ENCODE data around the gene MAP2K5. TPM values are rescaled to one million over a fixed set of nuclear protein-coding genes. Genes with fewer than 3 reads are reported as not detected.

MAP2K5 gene
- total and polyA plus RNA-seq, 9 of the 15 experiments (the other 6 are each of a cell fraction or from before 2014, with no cell fraction given), result 0.41 to 16.5 (median 7.5) TPM

DNA sequence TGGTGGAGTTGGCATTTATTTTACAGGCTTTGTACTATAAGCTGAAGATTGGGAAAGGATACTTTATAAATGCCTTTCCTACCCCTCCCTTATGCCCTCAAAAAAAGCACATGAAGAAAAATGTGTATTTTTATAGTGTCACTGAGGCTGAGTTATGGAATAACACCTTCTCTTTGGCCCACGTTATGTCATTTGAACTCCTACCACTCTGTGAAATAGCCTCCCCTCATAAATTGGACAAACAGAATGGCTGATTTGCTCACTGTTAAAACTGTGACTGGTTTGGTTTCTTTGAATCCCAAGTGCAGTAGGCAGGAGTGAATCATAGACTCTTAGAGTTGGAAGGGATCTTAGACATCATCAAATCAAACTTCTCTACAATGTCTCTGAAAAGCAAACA, 187.6 kb downstream of the MAP2K5 start (continued):
- TF ChIP-seq ZNF644 (tag; IDR thresholded peaks at IDR 0.05; ENCODE audit: low read depth) (no peak), HMGN3 (IDR thresholded peaks at IDR 0.05; ENCODE audit: borderline replicate concordance, extremely low read depth, insufficient read length, low read depth, low read length) (no peak), LARP7 (IDR thresholded peaks at IDR 0.05) (no peak)

GRCh38 chr15:67731112-67731721, 188.7 kb downstream of the MAP2K5 start:
- FAIRE-seq (no peak), ATAC-seq (no peak), DNase-seq (ENCODE audit: extremely low read depth in 1 of 4, low spot score in 3 of 4) (no peak)
- H4K20me1 ChIP-seq (replicated peaks; ENCODE audit: control insufficient read depth, insufficient read depth, low read length), result no peaks in the 10 kb centered on the region
- H3K4me3 ChIP-seq, result no peak overlapping the region
- no peaks in the 10 kb centered on the region for H3K4me1 ChIP-seq (replicated peaks in 1 of 2; ENCODE audit: control insufficient read depth in 2 of 2, insufficient read depth in 2 of 2, low read length in 2 of 2)
- H3K79me2 ChIP-seq (ENCODE audit: control insufficient read depth, insufficient read depth, low read length), result no peaks in the 10 kb centered on the region
- no peak for TF ChIP-seq DLX4 (CRISPR knock-in tag; IDR thresholded peaks at IDR 0.05)
- no peak for TF ChIP-seq ZNF324 (CRISPR knock-in tag; IDR thresholded peaks at IDR 0.05)
- TF ChIP-seq FUS (optimal IDR thresholded peaks at IDR 0.05; ENCODE audit: low read depth, low read length), result no peak
- TF ChIP-seq FOSL1 (tag; conservative IDR thresholded peaks at IDR 0.05), result no peak
- no peak for TF ChIP-seq ZNF134 (CRISPR knock-in tag; conservative IDR thresholded peaks at IDR 0.05)
- no peak for TF ChIP-seq NEUROD1 (IDR thresholded peaks at IDR 0.05; ENCODE audit: borderline replicate concordance, low read depth, low read length, partially characterized antibody)
- TF ChIP-seq MED1 (CRISPR knock-in tag; IDR thresholded peaks at IDR 0.05; ENCODE audit: borderline replicate concordance), result no peak
- TF ChIP-seq RBM15 (IDR thresholded peaks at IDR 0.05; ENCODE audit: insufficient read depth, low read length), result no peak
- TF ChIP-seq JUN (IDR thresholded peaks at IDR 0.05; ENCODE audit: borderline replicate concordance, low read depth, low read length), result no peak
- TF ChIP-seq JUN (CRISPR knock-in tag; IDR thresholded peaks at IDR 0.05; ENCODE audit: borderline replicate concordance), result no peak
- no peak for TF ChIP-seq PRMT5 (CRISPR knock-in tag; IDR thresholded peaks at IDR 0.05)
- TF ChIP-seq KLF1 (tag; IDR thresholded peaks at IDR 0.05), result no peak
- TF ChIP-seq ASH1L (IDR thresholded peaks at IDR 0.05; ENCODE audit: borderline replicate concordance, low read depth, partially characterized antibody), result no peak
- TF ChIP-seq PHB2 (IDR thresholded peaks at IDR 0.05; ENCODE audit: low read depth), result no peak
- TF ChIP-seq, protein P1, sequence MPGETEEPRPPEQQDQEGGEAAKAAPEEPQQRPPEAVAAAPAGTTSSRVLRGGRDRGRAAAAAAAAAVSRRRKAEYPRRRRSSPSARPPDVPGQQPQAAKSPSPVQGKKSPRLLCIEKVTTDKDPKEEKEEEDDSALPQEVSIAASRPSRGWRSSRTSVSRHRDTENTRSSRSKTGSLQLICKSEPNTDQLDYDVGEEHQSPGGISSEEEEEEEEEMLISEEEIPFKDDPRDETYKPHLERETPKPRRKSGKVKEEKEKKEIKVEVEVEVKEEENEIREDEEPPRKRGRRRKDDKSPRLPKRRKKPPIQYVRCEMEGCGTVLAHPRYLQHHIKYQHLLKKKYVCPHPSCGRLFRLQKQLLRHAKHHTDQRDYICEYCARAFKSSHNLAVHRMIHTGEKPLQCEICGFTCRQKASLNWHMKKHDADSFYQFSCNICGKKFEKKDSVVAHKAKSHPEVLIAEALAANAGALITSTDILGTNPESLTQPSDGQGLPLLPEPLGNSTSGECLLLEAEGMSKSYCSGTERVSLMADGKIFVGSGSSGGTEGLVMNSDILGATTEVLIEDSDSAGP (CRISPR knock-in tag; IDR thresholded peaks at IDR 0.05), result no peak
- WGBS (ENCODE audit: insufficient coverage, low coverage, missing lambda C conversion rate), result 4% methylated on average over 2 of the region's 2 CpGs
- no peak overlapping the region for H3K9ac ChIP-seq (ENCODE audit: insufficient read depth in 1 of 2, low read depth in 2 of 2, low read length in 2 of 2)
- CTCF ChIA-PET (ENCODE audit: low intra/inter-chr PET ratio), result no interaction called here
- no TSS peak for BruUV-seq (replicated peaks)
- intact Hi-C loops (cut with micrococcal nuclease) (loop anchor here (10.0 kb wide), 1 partner anchor 276 kb away; no protein-coding TSS in a partner anchor), in situ Hi-C loops (cut with MboI) (no loop called here)
- H3K9me3 ChIP-seq (replicated peaks; ENCODE audit: control insufficient read depth, insufficient read depth, low read depth, low read length), result no peaks in the 10 kb centered on the region
- no peaks in the 10 kb centered on the region for H3K9me1 ChIP-seq (ENCODE audit: control insufficient read depth, insufficient read depth, low read length)
- POLR2A ChIA-PET, result interaction anchor here (0.7 kb wide), 1 partner anchor 88 kb away, joined by 3 read pairs; no protein-coding TSS in a partner anchor
- H3K27me3 ChIP-seq (ENCODE audit: control insufficient read depth in 2 of 2, insufficient read depth in 2 of 2, low read length in 2 of 2), result no peaks in the 10 kb centered on the region
- H3K27ac ChIP-seq (ENCODE audit: extremely low read depth, low read depth, low read length), result no peak overlapping the region
- no peaks in the 10 kb centered on the region for H3K36me3 ChIP-seq (ENCODE audit: control insufficient read depth, insufficient read depth, low read length)
- no peak overlapping the region for H2AFZ ChIP-seq (ENCODE audit: low read depth, low read length)
- H3K4me2 ChIP-seq (ENCODE audit: insufficient read depth, low read length), result no peak overlapping the region
